Dedifferentiated amniotic fluid mesenchymal stem cell (primary cell): ENCODE measurements around the gene MESP2.
A peak's percentile ranks its signal among the peaks of the same experiment; 100 is the strongest.

ENCODE experiments used
- DNase-seq: peaks from one replicate; pipeline ENCODE4 v3.0.0-alpha.2; 2016; ENCODE audit errors: extremely low spot score

The MESP2 gene, protein sequence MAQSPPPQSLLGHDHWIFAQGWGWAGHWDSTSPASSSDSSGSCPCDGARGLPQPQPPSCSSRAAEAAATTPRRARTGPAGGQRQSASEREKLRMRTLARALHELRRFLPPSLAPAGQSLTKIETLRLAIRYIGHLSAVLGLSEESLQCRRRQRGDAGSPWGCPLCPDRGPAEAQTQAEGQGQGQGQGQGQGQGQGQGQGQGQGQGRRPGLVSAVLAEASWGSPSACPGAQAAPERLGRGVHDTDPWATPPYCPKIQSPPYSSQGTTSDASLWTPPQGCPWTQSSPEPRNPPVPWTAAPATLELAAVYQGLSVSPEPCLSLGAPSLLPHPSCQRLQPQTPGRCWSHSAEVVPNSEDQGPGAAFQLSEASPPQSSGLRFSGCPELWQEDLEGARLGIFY

DNA sequence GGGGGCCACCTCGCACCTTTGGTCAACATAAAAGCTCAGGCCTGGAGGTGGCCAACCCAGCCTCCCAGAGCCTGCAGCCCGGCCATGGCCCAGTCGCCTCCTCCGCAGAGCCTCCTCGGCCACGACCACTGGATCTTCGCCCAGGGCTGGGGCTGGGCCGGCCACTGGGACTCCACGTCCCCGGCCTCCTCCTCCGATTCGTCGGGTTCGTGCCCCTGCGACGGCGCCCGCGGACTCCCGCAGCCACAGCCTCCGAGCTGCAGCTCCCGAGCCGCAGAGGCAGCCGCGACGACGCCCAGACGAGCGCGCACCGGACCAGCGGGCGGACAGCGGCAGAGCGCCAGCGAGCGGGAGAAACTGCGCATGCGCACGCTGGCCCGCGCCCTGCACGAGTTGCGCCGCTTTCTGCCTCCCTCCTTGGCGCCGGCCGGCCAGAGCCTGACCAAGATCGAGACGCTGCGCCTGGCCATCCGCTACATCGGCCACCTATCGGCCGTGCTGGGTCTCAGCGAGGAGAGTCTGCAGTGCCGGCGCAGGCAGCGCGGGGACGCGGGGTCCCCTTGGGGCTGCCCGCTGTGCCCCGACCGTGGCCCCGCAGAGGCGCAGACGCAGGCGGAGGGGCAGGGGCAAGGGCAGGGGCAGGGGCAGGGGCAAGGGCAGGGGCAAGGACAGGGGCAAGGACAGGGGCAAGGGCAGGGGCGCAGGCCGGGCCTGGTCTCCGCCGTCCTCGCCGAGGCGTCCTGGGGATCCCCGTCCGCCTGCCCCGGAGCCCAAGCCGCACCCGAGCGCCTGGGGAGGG lies at the start of gene MESP2:
TSS of gene MESP2 (plus strand) at position 59 of the 799 bp plus-strand sequence. CDS start at position 85, 26 bp downstream.
- peak; percentile 55 for DNase-seq

GRCh38 chr15:89728254-89728653 lies 47.9 kb upstream of the MESP2 start:
- no peak for DNase-seq

GRCh38 chr15:89731275-89731674 lies 44.9 kb upstream of the MESP2 start:
- no peak for DNase-seq

DNA sequence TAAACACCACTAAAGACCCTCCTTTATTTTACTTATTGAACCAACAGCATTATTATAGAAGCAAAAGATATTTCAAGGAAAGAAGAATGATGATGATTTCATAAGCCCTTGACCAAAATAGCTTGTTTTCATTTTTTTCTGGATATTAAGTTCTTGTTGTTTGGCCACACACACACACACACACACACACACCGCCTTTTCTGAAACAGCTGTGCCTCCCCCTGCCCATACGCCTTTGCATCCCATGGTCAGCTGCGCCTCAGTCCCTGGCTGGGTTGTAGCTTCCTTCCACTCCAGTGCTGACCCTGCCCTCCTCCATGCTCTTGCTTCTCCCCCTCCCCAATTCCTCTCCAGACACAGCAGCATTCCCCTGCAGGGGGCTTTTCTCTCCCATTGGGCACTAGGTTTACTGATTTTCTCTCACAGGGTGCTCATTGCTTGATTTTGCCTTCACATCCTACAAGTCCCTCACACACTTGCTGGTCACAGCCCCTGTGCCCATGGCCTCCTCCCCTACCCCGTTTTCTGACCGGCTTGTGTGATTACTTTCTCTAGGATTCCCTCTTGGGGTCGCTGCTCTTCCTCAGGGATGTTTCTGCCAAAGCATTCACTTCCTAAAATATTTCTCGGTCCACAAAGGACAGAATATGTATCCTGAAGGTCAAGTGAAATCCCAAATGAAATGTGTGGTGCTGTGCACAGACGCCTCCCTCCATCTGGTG lies 43.5 kb upstream of the MESP2 start:
- DNase-seq = no peak

DNA sequence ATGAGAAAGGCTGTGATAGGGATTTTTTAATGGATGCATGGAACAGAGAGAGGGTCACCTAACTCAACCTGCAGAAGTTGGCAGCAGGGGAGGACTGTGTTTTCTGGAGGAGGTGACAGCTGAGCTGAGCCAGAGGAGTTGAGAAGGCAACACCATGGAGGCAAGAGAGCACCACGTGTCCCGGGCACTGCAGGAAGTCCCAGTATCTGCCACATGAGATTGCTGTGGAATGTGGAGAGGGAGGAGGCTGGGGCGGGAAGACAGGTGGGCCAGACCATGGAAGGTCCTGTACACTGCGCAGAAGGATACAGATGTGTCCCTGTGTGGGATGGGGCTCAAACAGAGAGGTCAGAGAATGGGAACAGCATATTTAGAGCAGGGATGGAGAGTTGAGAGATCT lies 40.4 kb upstream of the MESP2 start:
- no peak for DNase-seq

DNA sequence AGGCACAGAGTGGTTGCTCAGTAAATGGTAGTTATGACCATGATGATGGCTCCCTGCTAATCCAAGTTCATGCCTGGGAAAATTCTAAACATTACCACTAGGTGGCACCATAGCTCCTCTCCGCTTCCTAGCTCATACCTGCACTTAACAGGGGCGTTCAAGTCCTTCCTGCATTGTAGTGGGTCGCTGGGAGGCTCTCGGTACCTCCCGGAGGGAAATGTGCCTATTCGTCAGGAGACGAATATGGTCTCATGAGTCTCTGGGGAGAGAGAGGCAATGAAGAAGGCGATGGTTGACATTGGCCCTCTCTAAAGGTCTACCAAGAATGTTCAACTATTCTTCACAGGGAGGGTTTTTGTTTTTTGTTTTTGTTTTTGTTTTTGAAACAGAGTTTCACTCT lies 36.0 kb upstream of the MESP2 start:
- DNase-seq = peak; percentile 53

- DNase-seq = no peak
These were observed 33.1 kb upstream of the MESP2 start for GRCh38 chr15:89743011-89743410.

- no peak for DNase-seq
These were observed 32.5 kb upstream of the MESP2 start for GRCh38 chr15:89743594-89743993.

GRCh38 chr15:89745131-89745530 lies 31.0 kb upstream of the MESP2 start:
- DNase-seq = no peak

DNA sequence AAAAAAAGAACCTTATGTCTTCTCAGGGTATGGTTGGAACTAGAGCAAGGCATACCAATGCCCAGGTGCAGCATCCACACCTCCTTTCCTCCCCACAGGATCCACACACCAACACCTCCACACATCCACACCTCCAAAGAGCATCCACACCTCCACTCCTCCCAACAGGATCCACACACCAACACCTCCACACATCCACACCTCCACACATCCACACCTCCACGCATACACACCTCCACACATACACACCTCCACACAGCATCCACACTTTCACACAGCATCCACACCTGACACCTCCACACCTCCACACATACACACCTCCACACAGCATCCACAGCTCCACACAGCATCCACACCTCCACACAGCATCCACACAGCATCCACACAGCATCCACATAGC lies 30.4 kb upstream of the MESP2 start:
- DNase-seq = no peak

DNA sequence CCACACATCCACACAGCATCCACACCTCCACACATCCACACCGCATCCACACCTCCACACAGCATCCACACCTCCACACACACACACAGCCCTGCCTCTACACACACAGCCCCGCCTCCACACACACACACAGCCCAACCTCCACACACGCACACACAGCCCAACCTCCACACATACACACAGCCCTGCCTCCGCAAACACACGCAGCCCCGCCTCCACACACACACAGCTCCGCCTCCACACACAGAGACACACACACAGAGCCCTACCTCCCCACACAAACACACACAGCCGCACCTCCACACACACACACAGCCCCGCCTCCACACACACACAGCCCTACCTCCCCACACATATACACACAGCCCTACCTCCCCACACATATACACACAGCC lies 29.7 kb upstream of the MESP2 start:
- no peak for DNase-seq

DNA sequence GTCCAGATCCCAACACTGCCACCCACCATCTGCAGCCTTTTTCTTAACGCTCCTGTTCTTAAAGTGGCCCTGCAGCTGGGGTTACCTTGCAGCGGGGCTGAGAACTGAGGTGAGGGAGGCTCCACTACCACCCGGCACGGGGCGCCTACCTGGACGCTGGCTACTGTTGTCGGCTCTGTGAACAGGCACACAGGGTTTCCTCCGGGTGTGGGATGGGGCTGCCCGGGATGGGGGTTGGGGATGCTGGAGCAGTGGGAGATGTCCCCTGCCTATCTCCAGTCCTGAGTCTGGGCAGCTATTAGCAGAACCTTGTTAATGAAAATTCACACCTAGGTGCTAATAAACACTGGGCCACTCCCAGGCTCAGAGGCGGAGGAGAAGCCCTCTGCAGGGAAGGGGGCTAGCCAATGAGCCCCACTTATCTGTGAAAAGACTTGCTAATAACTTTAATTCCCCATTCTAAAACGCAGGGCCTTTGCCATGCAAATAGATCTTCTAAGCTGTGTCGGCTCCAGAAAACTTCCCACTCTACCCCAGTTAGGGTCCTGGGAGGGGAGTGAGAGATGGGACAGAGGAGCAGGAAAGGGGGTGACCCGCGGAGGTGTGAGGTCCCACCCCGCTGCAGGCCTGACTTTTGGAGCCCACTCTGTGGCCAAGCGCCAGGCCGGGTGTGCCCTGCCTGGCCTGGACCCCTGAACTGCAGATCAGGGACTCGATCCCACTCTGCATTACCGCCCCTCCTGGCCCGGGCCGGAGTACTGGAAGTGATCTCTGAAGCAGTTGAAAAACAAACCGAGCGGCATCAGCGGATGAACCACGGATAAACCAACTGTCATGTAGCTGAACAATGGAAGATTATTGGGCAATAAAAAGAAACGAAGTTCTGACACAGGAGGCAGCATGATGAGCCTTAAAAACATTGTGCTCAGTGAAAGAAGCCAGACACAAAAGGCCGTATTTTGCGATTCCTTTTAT lies 28.1 kb upstream of the MESP2 start:
- no peak for DNase-seq

DNA sequence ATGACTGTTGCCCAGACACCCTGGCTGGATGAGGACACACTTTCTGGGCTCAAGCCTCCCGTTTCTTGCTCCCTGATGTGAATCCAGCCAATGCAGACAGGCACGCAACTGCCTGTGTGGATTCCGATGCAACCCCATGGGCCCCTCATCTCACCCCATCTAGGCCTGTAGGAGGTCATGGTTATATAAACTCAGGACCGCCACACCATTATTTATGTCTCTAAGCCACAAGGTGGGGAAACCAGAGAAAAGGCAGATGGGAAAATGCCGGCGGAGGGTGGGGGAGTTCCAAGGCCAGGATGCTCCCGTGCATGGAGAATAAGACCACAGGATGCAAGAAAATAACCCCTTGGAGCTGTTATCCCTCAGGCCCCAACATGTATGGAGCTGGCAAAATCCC lies 27.1 kb upstream of the MESP2 start:
- no peak for DNase-seq

DNA sequence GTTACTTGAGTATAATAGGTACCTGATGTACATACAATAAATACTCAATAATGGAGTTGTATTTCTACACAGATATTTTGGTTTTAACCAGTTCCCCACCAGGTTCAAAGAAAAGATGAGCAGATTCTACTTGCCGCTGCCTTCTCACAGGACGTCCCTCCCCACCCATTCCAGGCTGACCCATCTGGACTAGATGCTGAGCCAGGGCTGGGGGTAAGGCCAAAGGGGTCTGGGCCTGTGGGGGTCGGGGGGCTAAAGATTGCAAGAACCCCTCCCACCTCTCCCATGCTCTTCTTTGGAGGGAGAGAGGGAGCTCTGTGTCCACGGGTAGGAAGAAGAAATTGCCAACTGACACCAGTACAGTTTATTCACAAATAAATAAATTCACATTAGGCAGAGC lies 26.6 kb upstream of the MESP2 start:
- no peak for DNase-seq

DNA sequence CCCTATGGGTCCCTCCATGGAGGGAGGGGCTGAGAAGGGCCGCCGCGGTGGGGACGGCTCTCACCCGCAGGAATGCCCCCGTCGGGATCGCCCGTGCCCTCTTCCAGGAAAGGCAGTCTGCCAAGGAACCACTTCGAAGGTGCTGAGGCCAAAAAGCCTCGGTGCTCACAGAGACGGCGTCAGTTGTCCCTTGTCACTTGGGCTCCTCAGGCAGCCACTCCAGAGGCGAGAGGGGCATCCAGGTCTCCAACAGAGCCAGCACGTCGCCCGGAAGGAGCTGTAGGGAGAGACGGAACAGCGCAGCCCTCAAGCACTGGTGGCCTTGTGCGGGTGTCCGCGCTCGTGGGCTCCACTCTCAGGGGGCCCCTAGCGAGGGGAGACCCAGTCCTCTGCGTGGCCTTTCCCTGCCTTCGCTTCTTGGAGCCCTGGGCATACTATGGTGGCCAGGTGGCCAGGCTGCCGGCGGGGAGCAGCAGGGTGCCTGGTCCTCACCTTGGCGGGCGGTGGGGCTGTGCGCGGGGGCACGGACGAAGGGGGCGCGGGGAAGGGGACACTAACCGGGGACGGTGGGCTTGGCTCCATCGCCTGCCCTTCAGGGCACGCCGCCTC lies 26.1 kb upstream of the MESP2 start:
- no peak for DNase-seq

- DNase-seq = peak; percentile 83
These were observed 25.3 kb upstream of the MESP2 start, which contains the start of gene MESP1 for GRCh38 chr15:89750560-89751542. TSS of gene MESP1 (minus strand) at chr15:89751249. CDS start at chr15:89751231, 18 bp downstream.

DNA sequence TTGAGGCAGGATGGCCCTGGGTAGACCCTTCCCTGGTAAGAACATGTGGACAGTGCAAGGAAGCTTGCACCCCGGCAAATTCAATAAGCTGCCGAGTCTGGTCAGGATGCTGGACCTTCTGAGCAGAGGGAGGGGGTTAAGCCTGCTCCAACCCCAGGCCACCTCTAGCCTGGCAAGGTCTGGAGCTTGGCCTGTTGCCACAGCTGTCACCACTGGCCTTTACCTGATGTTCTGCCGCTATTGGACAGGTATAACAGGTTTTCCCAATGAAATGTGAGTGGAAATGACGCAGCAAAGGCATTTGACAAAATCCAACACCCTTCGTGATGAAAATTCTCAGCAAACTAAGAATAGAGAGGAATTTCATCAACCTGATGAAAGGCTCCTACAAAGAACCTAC lies 24.4 kb upstream of the MESP2 start:
- DNase-seq = no peak

DNA sequence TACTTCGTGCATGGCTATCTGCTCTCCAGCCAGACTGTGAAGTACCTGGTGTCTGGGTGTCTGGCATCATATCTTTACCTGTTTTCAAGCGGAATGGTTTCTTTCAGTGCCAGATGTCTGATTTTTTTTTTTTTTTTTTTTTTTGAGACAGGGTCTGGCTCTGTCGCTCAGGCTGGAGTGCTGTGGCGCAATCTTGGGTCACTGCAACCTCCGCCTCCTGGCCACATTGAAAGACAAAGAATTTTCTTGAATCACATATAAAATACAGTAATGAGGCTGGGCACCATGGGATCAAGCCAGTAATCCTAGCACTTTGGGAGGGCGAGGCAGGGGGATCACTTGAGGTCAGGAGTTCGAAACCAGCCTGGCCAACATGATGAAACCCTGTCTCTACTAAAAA lies 22.3 kb upstream of the MESP2 start:
- DNase-seq = no peak

GRCh38 chr15:89754361-89755154 lies 21.6 kb upstream of the MESP2 start:
- no peak for DNase-seq
